ENCODE data around the gene GRK4. TPM values are rescaled to one million over a fixed set of nuclear protein-coding genes. Genes with fewer than 3 reads are reported as not detected.

The GRK4 gene
- total RNA-seq, 1 donor from 2014 or later = 10.5 TPM

- peak overlapping the region; percentile 62 for H3K27ac Mint-ChIP-seq (ENCODE audit: unreplicated experiment)
- DNase-seq (ENCODE audit: extremely low spot score, unreplicated experiment) = no peak
- H3K4me3 Mint-ChIP-seq (ENCODE audit: unreplicated experiment) = no peak overlapping the region
- TF ChIP-seq CTCF (IDR thresholded peaks at IDR 0.05) = no peak
- peaks cover 12% of the 10 kb centered on the region for H3K4me1 Mint-ChIP-seq (ENCODE audit: unreplicated experiment)
- H3K9me3 Mint-ChIP-seq (ENCODE audit: unreplicated experiment) = no peaks in the 10 kb centered on the region
- H3K36me3 Mint-ChIP-seq (ENCODE audit: unreplicated experiment) = peaks cover 26% of the 10 kb centered on the region
- no peaks in the 10 kb centered on the region for H3K27me3 Mint-ChIP-seq (ENCODE audit: unreplicated experiment)
These were observed 33.9 kb upstream of the GRK4 start for GRCh38 chr4:2929469-2929868.

GRCh38 chr4:2930135-2930757, 33.1 kb upstream of the GRK4 start:
- DNase-seq (ENCODE audit: extremely low spot score, unreplicated experiment) = no peak
- no peaks in the 10 kb centered on the region for H3K9me3 Mint-ChIP-seq (ENCODE audit: unreplicated experiment)
- H3K4me3 Mint-ChIP-seq (ENCODE audit: unreplicated experiment) = no peak overlapping the region
- no peak overlapping the region for H3K27ac Mint-ChIP-seq (ENCODE audit: unreplicated experiment)
- peaks cover 12% of the 10 kb centered on the region for H3K4me1 Mint-ChIP-seq (ENCODE audit: unreplicated experiment)
- H3K27me3 Mint-ChIP-seq (ENCODE audit: unreplicated experiment) = no peaks in the 10 kb centered on the region
- H3K36me3 Mint-ChIP-seq (ENCODE audit: unreplicated experiment) = peaks cover 24% of the 10 kb centered on the region
- TF ChIP-seq CTCF (IDR thresholded peaks at IDR 0.05) = no peak

- Mint-ChIP-seq H3K4me1 (ENCODE audit: unreplicated experiment) (peaks cover 18% of the 10 kb centered on the region), H3K9me3 (ENCODE audit: unreplicated experiment) (no peaks in the 10 kb centered on the region), H3K36me3 (ENCODE audit: unreplicated experiment) (peaks cover 21% of the 10 kb centered on the region), H3K27ac (ENCODE audit: unreplicated experiment) (no peak overlapping the region), H3K4me3 (ENCODE audit: unreplicated experiment) (no peak overlapping the region), H3K27me3 (ENCODE audit: unreplicated experiment) (no peaks in the 10 kb centered on the region)
- DNase-seq (ENCODE audit: extremely low spot score, unreplicated experiment) = no peak
- TF ChIP-seq CTCF (IDR thresholded peaks at IDR 0.05) = no peak
These were observed 32.4 kb upstream of the GRK4 start for GRCh38 chr4:2930758-2931511.

- DNase-seq (ENCODE audit: extremely low spot score, unreplicated experiment) = no peak
- H3K9me3 Mint-ChIP-seq (ENCODE audit: unreplicated experiment) = no peaks in the 10 kb centered on the region
- H3K27ac Mint-ChIP-seq (ENCODE audit: unreplicated experiment) = peak overlapping the region; percentile 41
- H3K27me3 Mint-ChIP-seq (ENCODE audit: unreplicated experiment) = no peaks in the 10 kb centered on the region
- TF ChIP-seq CTCF (IDR thresholded peaks at IDR 0.05) = no peak
- H3K4me1 Mint-ChIP-seq (ENCODE audit: unreplicated experiment) = peaks cover 23% of the 10 kb centered on the region
- H3K4me3 Mint-ChIP-seq (ENCODE audit: unreplicated experiment) = peak overlapping the region; percentile 26
- peaks cover 18% of the 10 kb centered on the region for H3K36me3 Mint-ChIP-seq (ENCODE audit: unreplicated experiment)
These were observed 31.7 kb upstream of the GRK4 start for GRCh38 chr4:2931512-2932301.

All from osteocyte (in vitro differentiated cells).